SK-N-SH treated with all-trans-retinoic acid at 6 μM for 48 hours (cell line): ENCODE measurements around the gene RAC2.

ENCODE experiments used
- BACH2 ChIP-seq: fragments of 250-450 bp; sonication (Bioruptor Pico); IDR thresholded peaks from 2 replicates; pipeline ENCODE4 v1.9.0; 2021; ENCODE audit warnings: mild to moderate bottlenecking, borderline replicate concordance
- CSDC2 ChIP-seq: fragments of 250-450 bp; sonication (Bioruptor Pico); IDR thresholded peaks from 2 replicates; pipeline ENCODE4 v1.5.0; 2020; ENCODE audit warnings: mild to moderate bottlenecking, moderate library complexity
- GLIS3 ChIP-seq: fragments of 250-450 bp; sonication (Bioruptor Pico); IDR thresholded peaks from 2 replicates; pipeline ENCODE4 v1.5.0; 2020; ENCODE audit warnings: mild to moderate bottlenecking, moderate library complexity
- TCF4 ChIP-seq: fragments of 250-450 bp; sonication (Bioruptor Pico); IDR thresholded peaks from 2 replicates; pipeline ENCODE4 v1.8.0; 2021; ENCODE audit warnings: mild to moderate bottlenecking, moderate library complexity, borderline replicate concordance
- ZC3H10 ChIP-seq: fragments of 250-450 bp; sonication (Bioruptor Pico); IDR thresholded peaks from 2 replicates; pipeline ENCODE4 v1.5.1; 2021; ENCODE audit warnings: mild to moderate bottlenecking, moderate library complexity
- TF ChIP-seq, protein P1 (sequence below): fragments of 250-450 bp; sonication (Bioruptor Pico); IDR thresholded peaks from 2 replicates; pipeline ENCODE4 v1.5.0; 2020; ENCODE audit warnings: mild to moderate bottlenecking, moderate library complexity
- TF ChIP-seq, protein P2 (sequence below): fragments of 250-450 bp; sonication (Bioruptor Pico); IDR thresholded peaks from 2 replicates; pipeline ENCODE4 v1.8.0; 2020; ENCODE audit warnings: mild to moderate bottlenecking, moderate library complexity, borderline replicate concordance

DNA sequence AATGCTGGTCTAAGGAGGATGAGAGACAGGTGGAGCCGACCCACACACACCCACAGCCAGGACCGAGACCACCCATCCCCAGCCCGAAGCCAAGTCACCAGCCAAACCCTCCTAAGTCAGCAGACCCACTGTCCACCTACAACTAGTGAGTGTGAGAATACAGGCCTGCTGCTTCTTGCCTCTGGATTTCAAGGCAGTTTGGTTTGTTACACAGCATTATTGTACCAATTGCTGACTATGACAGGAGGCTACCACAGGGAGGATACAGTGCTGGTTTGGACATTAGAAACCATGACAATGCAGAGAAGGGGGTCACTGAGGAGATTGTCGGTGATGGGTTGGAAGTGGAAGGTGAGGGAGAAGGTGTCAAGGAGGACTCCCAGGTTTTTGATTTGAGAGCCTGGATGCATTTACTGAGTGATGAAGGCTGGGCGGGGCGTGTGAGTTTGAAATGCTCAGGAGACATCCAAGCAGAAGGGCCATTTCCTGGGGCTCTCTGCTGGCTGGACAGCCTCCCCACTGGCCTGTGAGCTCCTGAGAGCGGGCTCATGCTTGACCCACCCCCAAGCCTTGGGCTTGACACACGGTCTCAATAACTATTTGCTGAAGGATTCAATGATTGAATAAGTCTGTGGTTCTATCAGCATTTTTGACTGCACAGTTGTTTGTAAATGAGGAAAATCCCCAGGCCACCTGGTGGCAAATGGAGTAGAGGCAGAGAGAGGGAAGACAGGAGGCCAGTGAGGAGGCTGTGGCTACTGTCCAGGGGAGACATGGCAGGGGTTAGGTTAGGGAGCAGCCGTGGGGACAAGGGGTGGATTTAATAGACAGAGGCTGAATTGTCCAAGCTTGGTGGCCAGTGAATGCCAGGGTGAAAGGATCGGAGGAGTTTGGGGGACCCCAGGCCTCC is 22.4 kb downstream of the RAC2 start:
- TF ChIP-seq TCF4 (no peak), GLIS3 (no peak), CSDC2 (CRISPR knock-in tag) (no peak), ZC3H10 (CRISPR knock-in tag) (no peak), BACH2 (CRISPR knock-in tag) (no peak)
- TF ChIP-seq, protein P1, sequence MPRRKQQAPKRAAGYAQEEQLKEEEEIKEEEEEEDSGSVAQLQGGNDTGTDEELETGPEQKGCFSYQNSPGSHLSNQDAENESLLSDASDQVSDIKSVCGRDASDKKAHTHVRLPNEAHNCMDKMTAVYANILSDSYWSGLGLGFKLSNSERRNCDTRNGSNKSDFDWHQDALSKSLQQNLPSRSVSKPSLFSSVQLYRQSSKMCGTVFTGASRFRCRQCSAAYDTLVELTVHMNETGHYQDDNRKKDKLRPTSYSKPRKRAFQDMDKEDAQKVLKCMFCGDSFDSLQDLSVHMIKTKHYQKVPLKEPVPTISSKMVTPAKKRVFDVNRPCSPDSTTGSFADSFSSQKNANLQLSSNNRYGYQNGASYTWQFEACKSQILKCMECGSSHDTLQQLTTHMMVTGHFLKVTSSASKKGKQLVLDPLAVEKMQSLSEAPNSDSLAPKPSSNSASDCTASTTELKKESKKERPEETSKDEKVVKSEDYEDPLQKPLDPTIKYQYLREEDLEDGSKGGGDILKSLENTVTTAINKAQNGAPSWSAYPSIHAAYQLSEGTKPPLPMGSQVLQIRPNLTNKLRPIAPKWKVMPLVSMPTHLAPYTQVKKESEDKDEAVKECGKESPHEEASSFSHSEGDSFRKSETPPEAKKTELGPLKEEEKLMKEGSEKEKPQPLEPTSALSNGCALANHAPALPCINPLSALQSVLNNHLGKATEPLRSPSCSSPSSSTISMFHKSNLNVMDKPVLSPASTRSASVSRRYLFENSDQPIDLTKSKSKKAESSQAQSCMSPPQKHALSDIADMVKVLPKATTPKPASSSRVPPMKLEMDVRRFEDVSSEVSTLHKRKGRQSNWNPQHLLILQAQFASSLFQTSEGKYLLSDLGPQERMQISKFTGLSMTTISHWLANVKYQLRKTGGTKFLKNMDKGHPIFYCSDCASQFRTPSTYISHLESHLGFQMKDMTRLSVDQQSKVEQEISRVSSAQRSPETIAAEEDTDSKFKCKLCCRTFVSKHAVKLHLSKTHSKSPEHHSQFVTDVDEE (CRISPR knock-in tag): no peak
- TF ChIP-seq, protein P2, sequence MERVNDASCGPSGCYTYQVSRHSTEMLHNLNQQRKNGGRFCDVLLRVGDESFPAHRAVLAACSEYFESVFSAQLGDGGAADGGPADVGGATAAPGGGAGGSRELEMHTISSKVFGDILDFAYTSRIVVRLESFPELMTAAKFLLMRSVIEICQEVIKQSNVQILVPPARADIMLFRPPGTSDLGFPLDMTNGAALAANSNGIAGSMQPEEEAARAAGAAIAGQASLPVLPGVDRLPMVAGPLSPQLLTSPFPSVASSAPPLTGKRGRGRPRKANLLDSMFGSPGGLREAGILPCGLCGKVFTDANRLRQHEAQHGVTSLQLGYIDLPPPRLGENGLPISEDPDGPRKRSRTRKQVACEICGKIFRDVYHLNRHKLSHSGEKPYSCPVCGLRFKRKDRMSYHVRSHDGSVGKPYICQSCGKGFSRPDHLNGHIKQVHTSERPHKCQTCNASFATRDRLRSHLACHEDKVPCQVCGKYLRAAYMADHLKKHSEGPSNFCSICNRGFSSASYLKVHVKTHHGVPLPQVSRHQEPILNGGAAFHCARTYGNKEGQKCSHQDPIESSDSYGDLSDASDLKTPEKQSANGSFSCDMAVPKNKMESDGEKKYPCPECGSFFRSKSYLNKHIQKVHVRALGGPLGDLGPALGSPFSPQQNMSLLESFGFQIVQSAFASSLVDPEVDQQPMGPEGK (CRISPR knock-in tag): no peak
